CD4-positive, alpha-beta T cell treated with Interleukin-21 for 1 hour (primary cell): ENCODE results near the gene ARL11.
A peak's percentile ranks its signal among the peaks of the same experiment; 100 is the strongest.

ENCODE experiments used
- DNase-seq: peaks from one replicate; pipeline ENCODE4 v3.0.0-alpha.2; 2020

The ARL11 gene

DNA sequence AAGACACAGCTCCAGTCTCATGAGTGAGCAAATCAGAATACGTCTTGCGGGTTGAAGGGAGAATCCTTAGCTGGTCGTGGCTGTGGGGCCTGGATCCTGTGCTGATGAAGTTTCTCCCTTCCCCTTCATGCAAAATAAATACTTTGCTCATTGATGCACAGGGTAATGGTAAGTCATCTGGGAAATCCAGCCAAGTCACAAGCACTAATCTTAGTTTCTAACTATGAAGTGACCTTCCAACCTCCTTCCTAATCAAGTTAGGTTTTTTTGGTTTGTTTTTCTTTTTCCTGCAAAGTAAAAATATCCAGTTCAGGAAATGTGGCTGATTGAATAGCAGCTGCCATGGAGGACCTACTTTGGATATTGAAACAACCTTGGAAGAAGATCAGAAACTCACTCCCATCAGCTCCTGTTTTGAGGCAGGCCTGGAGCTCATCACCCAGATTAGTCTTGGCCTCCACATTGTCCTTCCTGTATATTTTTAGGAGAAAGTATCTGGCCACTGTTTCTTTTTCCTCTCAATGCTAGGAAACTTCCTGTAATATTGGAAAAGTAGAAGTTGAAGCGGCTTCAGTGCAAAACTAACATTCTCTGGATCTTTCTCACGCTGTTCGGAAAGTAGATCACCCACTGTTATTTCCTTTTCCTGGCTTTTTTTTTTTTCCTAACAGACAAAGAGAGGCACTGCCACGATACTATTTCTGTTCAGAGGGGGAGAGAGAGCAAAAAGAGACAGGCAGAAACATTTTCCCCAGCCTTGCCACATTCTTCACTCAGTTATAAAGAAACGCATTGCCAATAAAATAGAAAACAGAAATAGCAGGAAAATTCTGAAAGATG is 12.3 kb upstream of the ARL11 start:
- DNase-seq = no peak

DNA sequence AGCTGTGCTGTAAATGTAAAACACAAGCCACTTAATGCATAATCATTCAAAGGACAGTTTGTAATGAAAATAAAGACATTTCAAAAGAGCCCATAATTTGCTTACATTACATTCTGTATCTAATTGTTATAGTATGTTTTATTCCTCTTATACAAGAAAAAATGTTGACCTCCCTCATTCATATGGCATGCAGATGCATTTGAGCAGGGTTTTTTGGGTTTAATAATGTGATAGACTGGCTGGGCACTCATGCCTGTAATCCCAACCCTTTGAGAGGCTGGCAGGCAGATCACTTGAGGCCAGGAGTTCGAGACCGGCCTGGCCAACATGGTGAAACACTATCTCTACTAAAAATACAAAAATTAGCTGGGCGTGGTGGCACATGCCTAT is 11.6 kb upstream of the ARL11 start:
- DNase-seq = no peak

DNA sequence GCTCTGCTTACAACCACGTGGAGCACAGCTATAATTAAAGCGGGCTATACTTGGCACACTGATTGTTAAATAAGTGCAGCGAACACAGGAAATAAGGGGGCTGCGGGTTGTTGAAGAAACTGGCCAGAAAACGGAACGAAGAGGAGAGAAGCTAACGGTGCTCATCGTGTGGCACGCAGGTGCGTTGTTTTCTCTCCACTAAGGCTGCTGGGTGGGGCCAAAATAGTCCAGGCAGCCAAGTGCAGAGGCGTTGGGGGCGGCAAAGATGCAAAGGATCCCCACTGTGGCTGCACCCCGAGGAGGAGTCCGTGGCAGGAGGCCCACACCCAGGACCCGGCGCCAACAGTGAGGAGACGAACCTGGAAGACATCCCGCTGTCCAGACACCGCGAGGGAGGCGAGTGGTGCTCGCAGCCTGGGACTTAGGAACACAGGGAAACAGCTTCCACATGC is 8.1 kb upstream of the ARL11 start:
- DNase-seq = no peak

DNA sequence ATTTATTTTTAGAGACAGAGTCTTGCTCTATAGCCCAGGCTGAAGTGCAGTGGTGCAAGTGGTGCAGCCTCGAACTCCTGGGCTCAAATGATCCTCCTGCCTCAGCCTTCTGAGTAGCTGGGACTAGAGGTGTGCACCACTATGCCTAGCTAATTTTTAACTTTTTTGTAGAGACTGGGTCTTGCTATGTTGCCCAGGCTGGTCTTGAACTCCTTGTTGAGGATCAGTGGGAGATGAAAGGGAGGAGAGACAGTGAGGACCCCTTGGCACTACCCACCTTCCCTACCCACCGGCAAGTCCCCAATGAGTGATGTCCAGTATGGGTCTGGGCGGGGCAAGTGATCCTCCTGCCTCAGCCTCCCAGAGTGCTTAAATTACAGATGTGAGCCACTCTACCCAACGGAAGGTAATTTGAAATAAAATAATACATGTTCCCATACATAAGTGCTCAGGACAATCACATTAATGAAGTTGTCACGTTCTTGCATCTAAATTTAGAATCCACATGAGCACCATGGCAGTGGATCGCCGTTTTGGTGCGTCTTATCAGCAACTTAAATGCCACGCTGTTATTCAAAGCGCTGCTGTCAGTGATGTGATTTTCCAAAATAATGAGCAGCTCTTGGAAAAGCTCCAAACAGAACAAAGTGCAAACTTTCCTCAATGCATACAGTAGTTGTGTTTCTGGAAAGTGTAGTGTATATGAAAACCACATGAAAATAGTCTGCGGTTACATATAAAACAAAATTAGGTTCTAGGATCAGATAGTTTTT is 5.9 kb upstream of the ARL11 start:
- DNase-seq = no peak

DNA sequence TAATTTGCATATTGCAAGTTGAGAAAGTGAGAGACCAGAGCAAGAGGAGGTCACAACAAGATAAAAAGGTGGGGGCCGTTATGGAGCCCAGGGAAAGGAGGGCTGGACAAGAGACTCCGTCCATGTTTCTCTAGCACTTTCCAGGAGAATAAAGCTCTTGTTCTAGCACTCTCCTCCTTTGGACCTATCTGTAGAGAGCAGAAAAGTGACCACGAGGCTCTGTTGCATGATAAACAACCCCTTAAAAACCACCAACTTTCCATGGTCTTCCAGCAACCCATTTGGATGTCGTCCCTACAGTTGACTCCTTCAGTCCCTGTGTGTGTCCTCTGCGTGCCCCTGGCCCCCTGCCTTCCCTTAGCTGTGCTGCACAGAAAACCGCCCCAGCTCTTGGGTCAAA is 4.1 kb upstream of the ARL11 start:
- DNase-seq = no peak

DNA sequence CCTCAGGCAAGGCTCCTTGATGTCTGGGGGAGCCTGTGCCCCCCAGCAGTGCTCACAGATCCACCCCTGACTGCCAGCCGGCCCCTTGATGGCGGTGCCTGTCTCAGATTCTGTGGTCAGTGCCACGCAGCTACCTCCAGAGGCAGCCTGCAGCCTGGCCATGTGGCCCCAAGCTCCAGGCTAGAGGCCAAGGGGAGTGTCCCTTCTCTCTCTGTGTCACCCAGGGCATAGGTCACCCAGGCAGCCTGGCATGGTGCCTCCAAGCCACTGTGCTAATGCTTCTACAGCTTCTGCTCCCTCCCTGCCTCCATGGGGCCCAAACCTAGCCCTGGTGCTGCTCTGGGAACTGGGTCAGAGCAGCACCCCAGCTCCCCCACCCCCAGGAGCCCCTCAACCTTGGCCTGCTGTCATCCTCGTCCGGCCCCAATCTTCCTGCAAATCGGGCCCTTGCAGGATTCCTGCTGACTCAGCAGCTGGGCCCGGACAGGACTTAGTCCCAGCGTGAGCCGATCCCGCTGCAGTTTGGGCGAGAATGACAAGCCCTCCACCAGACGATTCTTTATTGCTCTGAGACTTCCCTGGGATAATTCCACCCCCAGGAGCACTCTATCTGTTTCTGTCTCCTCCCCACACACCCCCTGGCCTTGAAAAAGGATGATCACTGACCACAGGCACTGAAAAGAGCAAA is 2.8 kb upstream of the ARL11 start:
- no peak for DNase-seq

DNA sequence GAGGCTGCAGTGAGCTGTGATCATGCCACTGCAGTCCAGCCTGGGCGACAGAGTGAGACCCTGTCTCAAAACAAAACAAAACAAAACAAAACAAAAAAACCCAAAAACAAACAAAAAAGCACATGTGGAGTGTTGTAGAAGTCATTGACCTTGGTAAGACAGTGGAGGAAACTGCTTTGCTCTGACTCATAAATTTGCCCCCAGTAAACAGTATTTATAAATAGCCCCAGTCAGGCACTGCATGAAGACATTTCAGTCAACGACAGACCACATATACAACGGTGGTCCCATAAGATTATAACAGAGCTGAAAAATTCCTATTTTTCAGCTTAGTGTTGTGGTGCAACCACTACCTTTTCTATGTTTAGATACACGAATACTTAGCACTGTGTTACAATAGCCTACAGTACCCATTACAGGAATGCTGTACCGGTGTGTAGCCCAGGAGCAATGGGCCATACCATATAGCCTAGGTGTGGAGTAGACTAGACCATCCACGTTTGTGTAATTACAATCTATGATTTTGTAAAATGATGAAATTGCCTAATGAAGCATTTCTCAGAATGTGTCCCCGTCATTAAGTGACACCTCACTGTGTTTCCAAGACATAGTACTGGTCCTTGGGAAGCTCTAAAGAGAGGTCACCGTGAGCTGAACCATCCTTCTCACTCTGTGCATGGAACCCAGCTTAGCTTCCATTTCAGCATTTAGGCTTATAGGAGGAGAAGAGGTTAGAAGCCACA is 1.1 kb downstream of the ARL11 start:
- DNase-seq = no peak

DNA sequence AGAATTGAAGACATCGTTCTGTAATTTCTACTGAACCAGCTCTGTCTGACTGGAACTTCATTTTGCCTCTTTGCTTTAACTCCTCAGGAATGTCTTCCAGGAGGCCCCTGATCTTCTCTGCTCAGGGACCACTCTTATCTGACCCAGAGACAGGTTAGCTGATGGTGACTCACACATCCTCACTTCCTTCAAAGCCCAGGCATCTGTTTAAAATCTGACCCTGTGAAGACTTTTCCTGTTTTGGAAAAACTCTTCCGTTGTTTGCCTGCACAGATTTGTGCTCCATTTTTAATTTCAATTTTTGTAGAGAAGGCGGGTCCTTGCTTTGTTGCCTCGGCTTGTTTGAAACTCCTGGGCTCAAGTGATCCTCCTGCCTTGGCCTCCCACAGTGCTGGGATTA is 1.6 kb downstream of the ARL11 start:
- no peak for DNase-seq

DNA sequence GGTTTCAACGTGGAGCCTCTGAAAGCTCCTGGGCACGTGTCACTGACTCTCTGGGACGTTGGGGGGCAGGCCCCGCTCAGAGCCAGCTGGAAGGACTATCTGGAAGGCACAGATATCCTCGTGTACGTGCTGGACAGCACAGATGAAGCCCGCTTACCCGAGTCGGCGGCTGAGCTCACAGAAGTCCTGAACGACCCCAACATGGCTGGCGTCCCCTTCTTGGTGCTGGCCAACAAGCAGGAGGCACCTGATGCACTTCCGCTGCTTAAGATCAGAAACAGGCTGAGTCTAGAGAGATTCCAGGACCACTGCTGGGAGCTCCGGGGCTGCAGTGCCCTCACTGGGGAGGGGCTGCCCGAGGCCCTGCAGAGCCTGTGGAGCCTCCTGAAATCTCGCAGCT is 2.3 kb downstream of the ARL11 start:
- DNase-seq = no peak

DNA sequence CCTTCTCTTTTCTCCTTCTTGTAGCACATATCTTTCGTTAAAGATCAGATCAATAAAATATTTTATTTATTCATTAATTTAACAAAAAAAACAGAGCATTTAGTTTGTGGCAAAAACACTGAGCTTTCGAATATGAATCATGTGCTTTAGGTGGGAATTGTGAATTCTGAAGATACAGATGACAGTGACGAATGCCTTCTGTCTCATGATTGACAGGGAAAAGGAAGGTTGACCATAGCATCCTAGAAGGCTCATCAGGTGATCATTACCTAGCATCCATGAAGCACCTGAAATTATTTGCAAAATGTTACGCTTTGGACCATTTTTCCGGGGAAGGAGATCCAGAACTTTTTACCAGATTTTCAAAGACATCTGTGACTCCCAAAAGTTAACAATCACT is 3.8 kb downstream of the ARL11 start:
- DNase-seq = no peak

DNA sequence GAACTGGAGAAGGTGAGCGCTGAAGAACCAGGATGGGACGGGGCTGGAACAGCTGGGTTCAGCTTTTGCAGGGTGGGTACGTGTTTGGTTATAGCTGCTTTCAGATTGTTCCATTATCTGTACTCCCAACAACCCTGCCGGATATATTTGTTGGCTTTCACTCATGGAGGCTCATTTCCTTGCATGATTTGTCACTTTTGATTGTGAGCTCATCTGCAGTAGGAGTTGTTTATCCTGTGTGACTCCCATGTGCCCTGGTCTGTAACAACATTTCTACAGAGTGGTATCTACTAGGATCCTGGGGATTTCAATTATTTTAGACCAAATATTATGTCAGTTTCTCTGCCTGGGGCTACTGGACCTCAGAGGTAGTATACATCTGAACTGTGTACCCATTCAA is 5.4 kb downstream of the ARL11 start:
- no peak for DNase-seq

DNA sequence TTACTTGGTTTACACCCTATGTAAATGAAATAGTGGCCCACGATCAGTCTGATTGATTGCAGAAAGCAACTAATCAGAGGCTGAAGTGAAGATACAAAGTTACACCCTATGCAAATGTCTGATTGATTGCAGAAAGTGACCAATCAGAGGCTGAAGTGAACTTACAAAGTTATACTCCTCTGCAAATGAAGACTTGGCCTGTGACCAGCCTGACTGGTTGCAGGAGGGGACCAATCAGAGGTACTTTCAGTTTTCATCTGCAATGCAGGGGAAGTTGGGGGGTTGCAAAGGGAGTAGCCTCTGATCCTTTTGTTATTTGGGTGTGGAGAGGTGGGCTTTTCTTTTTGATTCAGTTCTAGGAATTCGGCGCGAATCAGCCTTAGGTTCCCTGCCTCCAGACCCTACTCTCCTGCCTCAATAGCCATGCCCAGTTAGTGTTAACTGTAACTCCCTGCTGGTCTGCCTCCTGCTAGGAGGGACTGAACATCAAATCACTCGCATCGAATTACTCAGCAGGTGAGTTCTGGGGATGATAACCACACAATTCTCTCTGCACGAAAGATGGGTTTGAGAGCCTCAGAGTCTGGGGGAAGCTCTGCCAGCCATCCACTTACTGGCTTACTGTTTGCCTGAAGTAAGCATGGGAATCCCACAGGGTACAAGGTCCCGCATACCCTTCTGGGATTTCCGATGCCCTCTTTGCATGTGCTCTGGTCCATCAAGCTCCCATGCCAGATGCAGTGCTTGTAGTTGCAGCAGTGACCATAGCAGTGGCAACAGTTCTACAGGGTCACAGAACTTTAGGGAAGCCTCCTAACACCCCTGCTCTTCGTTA is 7.5 kb downstream of the ARL11 start:
- DNase-seq = peak; percentile 69

DNA sequence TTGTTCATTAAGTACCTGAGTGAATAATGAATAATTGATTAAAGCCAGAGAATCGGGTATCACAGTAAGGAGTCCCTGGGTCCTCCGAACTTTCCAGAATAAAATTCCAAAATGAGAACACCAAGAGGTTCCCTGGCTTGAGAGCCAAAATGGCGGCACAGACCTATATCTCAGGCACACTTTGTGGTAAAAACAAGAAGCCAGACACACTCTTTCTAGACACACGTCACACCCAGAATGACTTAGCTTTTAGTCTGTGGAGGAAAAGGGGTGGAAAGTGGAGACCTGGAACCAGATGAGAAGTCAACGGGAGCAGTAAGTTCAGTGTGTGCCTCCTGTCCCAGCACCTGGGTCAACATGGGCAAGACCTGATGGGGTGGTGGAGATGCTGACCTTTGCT is 8.4 kb downstream of the ARL11 start:
- no peak for DNase-seq

DNA sequence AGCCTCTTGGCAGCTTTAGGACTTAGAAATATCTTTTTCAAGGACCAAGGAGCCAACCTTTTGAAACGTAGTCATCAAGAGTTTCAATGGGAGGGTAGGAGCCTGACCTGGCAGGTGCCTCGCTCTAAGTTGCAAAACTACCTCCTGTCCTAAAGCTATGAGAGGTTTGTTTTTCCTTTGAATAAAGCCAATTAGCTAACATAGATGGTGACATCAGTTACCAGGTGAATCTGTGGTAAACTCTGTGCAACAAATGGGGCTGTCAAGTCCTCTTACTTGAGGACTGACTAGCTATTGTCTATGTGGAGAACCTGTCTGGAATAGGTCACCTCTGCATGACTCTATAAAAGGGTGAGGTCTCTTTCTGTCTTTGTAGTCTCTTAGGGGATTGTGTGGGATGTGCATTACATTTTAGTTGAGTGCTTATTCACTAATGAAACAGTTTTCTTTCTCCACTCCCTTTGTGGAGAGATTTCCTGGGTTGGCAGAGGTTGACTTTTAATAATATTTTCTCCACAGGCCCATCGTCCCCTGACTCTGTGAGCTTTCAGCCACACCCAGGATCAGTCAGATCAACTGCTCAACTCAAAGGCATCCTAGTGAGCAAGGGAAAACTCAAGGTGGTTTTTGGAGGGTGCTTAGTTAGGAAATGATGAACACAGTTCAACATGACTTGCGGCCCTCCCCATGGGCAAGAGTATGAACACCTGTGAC is 9.9 kb downstream of the ARL11 start:
- DNase-seq = no peak

DNA sequence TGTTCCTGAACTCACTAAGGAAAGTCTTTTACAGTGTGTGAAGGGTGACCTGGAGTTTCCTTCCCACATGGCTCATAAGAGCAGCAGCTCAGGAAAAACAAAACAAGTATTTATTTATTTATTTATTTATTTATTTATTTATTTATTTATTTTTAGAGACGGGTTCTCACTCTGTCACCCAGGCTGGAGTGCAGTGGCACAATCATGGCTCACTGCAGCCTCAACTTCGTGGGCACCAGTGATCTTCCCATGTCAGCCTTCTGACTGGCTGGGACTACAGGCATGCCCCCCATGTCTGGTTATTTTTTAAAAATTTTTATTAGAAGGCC is 10.4 kb downstream of the ARL11 start:
- DNase-seq = no peak

DNA sequence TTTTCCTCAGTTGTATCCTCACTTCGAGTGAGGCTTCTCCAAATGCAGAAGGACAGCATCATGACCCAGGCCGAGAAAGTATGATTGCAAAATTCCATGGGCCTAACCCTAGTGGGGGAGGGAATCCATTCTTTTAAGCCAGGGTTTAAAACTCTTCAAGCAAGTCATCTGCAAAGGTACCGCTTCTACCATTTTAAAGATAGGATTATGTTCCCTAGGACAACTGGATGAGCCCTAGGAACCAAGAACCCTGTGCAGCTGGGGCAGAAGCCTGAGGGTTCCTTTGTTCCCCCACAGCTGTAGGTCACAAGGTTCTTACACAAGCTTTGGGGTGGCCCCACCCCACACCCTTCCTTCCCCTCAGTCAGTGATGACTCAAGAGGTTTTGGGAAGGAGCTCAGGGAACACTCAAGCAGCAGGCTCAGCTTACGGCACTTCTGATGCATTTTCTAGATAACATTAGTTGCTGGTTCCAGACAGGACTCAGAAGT is 13.5 kb downstream of the ARL11 start:
- no peak for DNase-seq

DNA sequence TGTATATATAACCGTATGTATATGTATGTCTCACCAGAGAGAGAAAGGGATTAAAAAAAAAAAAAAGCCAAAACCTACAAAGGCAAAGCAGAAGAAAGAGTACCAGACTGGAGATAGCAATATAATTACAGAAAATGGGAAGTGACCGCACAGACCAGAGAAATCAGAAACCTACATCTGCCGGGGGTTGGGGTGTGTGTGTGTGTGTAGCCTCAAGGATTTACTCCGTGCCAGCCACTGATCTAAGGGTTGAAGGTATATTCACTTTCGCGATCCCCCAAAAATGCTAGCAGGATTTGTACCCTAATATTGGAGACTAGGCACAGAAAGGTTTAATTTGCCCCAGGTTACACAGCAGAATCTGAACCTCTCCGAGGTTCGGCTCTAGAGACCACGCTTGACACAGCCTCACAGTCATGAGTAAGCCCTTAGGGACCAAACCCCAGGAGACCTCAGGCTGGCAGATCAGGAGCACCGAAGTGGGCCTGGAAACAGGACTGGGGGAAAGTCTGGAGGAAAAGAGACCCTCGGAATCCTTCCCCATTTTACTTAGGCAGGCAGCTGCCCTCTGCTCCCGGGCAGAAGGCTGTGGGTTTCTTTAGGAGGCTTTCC is 14.8 kb downstream of the ARL11 start:
- DNase-seq = no peak

DNA sequence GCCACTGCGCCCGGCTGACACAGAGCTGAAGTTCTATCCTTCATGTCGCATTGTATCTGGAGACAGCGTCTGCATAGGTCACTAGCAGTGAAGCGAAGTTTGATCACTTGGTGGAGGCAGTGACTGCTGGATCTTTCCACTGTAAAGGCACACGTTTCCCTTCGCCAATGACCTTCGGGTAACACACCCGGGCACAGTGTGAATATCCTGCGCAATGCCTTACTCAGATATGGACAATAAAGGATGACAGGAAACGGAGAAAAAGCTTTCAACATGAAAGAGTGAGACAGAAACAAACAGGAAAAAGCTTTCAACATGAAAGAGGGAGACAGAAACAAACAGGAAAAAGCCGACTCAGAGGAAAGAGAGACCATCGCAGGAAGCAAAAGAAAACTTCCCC is 17.1 kb downstream of the ARL11 start:
- no peak for DNase-seq

DNA sequence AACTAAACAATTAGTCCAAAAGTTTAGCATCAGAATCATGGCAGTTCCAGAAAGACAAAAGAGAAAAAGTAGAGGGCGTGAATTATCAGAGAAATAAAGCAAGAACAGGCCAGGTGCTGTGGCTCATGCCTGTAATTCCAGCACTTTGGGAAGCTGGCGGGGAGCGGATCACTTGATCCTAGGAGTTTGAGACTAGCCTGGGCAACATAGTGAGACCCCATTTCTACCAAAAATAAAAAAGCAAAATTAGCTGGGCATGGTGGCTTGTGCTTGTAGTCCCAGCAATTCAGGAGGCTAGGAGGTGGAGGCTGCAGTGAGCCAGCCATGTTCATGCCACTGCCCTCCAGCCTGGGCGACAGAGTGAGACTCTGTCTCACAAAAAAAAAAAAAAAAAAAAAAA is 18.4 kb downstream of the ARL11 start:
- DNase-seq = no peak

DNA sequence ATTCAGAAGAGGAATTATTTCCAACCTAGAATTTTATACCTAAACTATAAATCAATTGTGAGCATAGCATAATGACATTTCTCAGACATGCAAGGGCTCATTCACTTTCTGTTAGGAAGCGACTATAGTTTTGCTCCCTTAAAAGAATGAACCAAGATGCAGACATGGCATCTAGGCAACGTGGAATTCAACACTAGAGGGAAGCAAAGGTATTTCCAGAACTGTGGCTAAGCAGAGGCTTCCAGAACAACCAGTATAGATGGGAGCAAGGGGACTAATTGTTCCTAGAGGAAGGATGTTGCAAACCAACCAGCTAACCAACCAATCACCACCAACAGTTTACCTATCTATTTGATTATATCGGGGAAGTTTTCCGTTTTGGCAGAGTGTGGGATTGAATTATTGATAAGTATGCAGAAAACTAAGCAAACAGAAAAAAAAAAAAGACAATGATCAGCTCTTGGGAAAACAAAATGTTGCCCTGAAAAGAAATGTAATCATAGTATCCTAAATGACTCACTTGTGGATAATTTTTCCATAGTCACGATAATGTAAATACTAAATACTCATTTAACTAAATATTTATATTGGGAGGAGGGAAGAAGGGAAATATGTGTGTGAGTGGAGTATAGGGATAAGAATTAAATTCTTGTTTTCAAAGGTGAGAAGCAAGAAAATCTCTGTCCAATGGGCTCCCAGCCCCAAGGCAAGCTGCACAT is 21.1 kb downstream of the ARL11 start:
- no peak for DNase-seq
